AG09319 (cell line): ENCODE measurements around the gene NCAPD2.
"Not testable (repeated sequence)": the region's sequence is repeated elsewhere in the genome, so short reads cannot be mapped to it uniquely, and the experiment has no call there.

Experiments used
- DNase-seq: peaks from one replicate; pipeline ENCODE4 v3.0.0-alpha.2; 2010; ENCODE audit warnings: low read depth; ENCODE audit errors: extremely low read depth
- TF ChIP-seq, protein P1 (sequence below): IDR thresholded peaks from 2 replicates; pipeline ENCODE4 v1.5.1; 2011; ENCODE audit warnings: low read depth, mild to moderate bottlenecking, inconsistent platforms, low read length, moderate library complexity

Gene NCAPD2

DNA sequence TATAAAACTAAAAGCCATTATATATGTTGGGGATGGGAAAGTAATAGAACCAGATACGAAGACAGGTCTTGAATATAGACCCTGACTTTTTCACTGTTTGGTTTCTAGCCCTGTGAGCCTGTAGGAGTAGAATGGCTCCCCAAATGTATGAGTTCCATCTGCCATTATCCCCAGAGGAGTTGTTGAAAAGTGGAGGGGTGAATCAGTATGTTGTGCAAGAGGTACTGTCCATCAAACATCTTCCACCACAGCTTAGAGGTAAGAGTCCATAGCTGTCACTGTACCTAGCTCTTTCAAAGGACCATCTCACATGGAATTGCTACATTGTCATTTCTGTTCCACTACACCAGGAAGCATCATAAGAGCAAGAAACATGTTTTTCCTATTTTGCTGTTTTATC is 1.1 kb downstream of the NCAPD2 start:
- DNase-seq, result no peak
- TF ChIP-seq, protein P1, sequence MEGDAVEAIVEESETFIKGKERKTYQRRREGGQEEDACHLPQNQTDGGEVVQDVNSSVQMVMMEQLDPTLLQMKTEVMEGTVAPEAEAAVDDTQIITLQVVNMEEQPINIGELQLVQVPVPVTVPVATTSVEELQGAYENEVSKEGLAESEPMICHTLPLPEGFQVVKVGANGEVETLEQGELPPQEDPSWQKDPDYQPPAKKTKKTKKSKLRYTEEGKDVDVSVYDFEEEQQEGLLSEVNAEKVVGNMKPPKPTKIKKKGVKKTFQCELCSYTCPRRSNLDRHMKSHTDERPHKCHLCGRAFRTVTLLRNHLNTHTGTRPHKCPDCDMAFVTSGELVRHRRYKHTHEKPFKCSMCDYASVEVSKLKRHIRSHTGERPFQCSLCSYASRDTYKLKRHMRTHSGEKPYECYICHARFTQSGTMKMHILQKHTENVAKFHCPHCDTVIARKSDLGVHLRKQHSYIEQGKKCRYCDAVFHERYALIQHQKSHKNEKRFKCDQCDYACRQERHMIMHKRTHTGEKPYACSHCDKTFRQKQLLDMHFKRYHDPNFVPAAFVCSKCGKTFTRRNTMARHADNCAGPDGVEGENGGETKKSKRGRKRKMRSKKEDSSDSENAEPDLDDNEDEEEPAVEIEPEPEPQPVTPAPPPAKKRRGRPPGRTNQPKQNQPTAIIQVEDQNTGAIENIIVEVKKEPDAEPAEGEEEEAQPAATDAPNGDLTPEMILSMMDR, result no peak

DNA sequence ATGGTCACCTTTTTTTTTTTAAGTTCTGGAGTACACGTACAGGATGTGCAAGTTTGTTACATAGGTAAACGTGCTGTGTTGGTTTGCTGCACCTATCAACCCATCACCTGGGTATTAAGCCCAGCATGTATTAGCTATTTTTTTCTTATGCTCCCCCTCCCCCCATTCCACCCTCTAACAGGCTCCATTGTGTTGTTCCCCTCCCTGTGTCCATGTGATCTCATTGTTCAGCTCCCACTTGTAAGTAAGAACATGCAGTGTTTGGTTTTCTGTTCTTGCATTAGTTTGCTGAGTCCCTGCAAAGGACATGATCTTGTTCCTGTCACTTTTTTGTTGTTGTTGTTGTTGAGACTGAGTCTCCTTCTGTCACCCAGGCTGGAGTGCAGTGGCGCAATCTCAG is 3.4 kb downstream of the NCAPD2 start:
- not testable (repeated sequence) for DNase-seq

DNA sequence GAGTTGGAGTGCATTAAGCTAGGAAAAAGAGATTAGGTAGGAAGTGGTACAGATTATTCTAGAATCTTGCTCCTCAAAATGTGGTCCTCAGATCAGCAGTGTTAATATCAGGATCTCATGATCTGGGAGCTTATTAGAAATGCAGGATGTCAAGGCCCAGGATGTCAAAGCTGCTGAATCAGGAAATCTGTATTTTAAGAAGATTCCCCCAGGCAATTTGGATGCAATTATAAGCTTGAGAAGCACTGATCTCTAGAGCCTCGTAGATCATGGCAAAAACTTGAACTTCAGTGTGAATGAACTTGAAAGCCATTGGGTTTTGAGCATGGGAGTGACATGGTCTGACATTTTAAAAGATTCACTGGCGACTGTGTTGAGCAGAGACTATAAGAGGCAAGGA is 6.6 kb downstream of the NCAPD2 start:
- DNase-seq, result no peak
- TF ChIP-seq, protein P1, result no peak

DNA sequence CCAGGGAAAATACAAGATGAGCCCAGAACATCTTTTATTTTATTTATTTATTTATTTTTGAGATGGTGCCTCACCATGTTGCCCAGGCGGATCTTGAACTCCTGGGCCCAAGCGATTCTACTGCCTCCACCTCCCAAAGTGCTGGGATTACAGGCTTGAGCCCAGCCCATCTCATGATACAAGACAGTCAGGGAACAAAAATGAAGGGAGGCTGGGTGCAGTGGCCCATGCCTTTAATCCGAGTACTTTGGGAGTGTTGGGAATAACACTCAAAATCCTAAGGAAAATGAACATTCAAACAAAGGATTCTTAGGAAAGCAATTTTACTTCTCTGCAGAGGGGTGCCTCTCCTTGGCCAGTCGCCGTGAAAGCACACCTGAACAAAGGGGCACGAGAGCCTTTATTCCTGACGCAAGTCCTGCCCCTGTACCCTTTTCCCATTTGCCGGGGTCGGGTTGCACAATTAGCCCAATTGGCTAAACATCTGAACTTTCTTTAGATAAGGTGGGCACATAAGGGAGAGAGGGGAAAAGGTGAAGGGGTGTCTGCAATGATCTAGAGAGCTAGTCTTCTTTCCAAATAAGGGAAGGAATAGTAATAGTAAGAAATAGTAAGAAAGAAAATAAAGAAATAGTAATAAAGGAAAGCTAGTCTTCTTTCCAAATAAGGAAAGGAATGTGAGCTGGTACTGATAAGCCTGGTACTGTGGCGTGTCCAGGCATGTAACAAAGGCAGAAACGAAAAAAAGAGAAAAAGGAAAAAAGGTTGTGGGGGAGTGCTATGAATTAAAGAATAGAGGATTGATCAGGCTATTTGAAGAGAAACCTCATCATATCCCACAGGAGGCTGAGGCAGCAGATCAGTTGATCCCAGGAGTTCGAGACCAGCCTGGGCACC is 13.4 kb downstream of the NCAPD2 start:
- no peak for DNase-seq
- TF ChIP-seq, protein P1, result no peak

DNA sequence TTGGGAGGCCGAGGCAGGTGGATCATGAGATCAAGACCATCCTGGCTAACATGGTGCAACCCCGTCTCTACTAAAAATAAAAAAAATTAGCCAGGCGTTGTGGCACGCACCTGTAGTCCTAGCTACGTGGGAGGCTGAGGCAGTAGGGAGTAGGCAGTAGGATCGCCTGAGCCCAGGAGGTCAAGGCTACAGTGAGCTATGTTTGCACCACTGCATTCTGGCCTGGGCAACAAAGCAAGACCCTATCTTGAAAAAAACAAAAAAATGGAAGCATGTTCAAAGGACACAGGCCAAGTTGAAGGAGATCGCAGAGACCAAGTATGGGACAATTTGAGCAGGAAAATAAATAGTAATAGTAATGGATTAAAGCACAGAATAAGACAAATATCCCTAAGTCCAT is 14.2 kb downstream of the NCAPD2 start:
- DNase-seq, result no peak
- TF ChIP-seq, protein P1, result no peak

DNA sequence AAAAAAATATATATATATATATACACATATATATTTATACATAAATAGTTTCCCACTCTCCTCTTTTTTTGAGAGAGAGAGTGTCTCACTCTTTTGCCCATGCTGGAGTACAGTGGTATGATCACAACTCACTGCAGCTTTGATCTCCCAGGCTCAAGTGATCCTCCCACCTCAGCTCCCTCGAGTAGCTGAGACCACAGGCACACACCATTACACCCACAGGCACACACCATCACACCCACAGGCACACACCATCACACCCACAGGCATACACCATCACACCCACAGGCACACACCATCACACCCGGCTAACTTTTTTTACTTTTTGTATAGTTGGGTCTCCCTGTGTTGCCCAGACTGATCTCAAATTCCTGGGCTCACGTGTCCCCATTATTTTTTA is 26.3 kb downstream of the NCAPD2 start:
- DNase-seq, result no peak

DNA sequence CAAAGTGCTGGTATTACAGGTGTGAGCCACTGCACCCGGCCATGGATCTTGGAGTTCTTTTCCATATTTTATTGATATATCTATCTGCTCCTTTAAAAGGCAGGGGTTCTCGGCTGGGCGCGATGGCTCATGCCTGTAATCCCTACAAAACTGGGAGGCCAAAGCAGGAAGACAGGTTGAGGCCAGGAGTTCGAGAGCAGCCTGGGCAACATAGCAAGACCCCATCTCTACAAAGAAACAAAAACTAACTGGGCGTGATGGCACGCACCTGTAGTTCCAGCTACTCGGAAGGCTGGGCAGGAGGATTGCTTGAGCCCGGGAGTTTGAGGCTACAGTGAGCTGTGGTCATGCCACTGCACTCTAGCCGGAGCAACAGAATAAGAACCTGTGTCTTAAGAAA is 28.3 kb downstream of the NCAPD2 start:
- DNase-seq, result no peak
- TF ChIP-seq, protein P1, result no peak

More for the DNA sequence above, 26.3 kb downstream of the NCAPD2 start:
- TF ChIP-seq, protein P1, result no peak

DNA sequence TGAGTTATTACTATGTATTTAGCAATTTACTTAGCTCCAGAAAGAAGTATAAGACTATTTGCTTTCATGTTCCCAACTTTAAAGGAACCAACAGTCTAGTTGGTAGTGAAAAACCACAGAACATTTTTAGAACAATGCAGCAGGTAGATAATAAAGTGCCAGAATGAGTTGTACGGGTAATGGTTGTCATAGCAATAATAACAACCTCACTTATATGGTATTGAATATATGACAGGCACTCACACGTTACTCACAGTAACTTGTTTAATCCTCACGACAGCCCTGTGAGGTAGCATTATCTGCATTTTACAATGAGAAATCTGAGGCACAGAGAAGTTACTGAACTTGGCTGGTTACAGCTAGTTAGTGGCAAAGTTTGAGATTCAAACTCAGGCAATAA is 29.8 kb downstream of the NCAPD2 start:
- no peak for DNase-seq
- TF ChIP-seq, protein P1, result no peak
